ENCODE data around the gene KCNK4.
"Not testable (repeated sequence)": the region's sequence is repeated elsewhere in the genome, so short reads cannot be mapped to it uniquely, and the experiment has no call there.

KCNK4 gene

DNA sequence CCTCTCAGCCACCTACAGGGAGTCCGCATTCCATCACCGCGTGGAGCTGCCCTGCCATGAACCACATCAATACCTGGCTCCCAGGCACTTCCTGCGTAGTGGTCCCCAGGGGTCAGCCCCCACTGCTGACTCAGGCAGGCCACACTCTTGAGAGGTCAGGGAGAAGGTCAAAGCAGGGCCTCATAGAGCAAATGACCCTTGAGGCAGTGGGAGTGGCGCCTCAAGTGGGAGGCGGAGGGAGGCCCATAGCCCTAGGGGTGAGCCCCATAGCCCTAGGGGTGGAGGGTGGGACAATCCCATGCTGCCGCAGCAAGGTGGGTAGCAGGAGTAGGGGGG, 31.8 kb downstream of the KCNK4 start:
- Histone ChIP-seq H2AFZ (ENCODE audit: low read length) (no peak overlapping the region), H3K9me2 (replicated peaks; ENCODE audit: low read depth, low read length) (no peaks in the 10 kb centered on the region), H3K36me3 (ENCODE audit: insufficient read depth, low read length) (no peaks in the 10 kb centered on the region), H3K4me3 (ENCODE audit: low read length, poor library complexity, severe bottlenecking) (no peak overlapping the region), H3K4me2 (ENCODE audit: low read depth, low read length, poor library complexity, severe bottlenecking) (no peak overlapping the region), H3K9ac (ENCODE audit: low read depth, low read length, poor library complexity, severe bottlenecking) (no peak overlapping the region), H3K9me3 (ENCODE audit: insufficient read depth, low read depth, low read length) (no peaks in the 10 kb centered on the region), H3K27me3 (ENCODE audit: insufficient read depth, low read length, poor library complexity, severe bottlenecking) (no peaks in the 10 kb centered on the region), H4K20me1 (ENCODE audit: insufficient read depth, low read length, poor library complexity, severe bottlenecking) (no peaks in the 10 kb centered on the region), H3K79me2 (ENCODE audit: insufficient read depth, low read length) (peaks cover 24% of the 10 kb centered on the region), H3F3A (ENCODE audit: low read depth) (no peaks in the 10 kb centered on the region), H3K4me1 (ENCODE audit: insufficient read depth, low read length, poor library complexity, severe bottlenecking) (peaks cover 22% of the 10 kb centered on the region)
- no peak for TF ChIP-seq EZH2phosphoT487 (IDR thresholded peaks at IDR 0.05; ENCODE audit: borderline replicate concordance)
- TF ChIP-seq, protein P1, sequence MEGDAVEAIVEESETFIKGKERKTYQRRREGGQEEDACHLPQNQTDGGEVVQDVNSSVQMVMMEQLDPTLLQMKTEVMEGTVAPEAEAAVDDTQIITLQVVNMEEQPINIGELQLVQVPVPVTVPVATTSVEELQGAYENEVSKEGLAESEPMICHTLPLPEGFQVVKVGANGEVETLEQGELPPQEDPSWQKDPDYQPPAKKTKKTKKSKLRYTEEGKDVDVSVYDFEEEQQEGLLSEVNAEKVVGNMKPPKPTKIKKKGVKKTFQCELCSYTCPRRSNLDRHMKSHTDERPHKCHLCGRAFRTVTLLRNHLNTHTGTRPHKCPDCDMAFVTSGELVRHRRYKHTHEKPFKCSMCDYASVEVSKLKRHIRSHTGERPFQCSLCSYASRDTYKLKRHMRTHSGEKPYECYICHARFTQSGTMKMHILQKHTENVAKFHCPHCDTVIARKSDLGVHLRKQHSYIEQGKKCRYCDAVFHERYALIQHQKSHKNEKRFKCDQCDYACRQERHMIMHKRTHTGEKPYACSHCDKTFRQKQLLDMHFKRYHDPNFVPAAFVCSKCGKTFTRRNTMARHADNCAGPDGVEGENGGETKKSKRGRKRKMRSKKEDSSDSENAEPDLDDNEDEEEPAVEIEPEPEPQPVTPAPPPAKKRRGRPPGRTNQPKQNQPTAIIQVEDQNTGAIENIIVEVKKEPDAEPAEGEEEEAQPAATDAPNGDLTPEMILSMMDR (conservative IDR thresholded peaks at IDR 0.05; ENCODE audit: low read length): no peak

GRCh38 chr11:64323373-64323772, 32.3 kb downstream of the KCNK4 start:
- H3K27me3 ChIP-seq (ENCODE audit: insufficient read depth, low read length, poor library complexity, severe bottlenecking): no peaks in the 10 kb centered on the region
- no peaks in the 10 kb centered on the region for H4K20me1 ChIP-seq (ENCODE audit: insufficient read depth, low read length, poor library complexity, severe bottlenecking)
- H3K4me1 ChIP-seq (ENCODE audit: insufficient read depth, low read length, poor library complexity, severe bottlenecking): peaks cover 21% of the 10 kb centered on the region
- H3F3A ChIP-seq (ENCODE audit: low read depth): no peaks in the 10 kb centered on the region
- no peaks in the 10 kb centered on the region for H3K9me3 ChIP-seq (ENCODE audit: insufficient read depth, low read depth, low read length)
- H3K9me2 ChIP-seq (replicated peaks; ENCODE audit: low read depth, low read length): no peaks in the 10 kb centered on the region
- peaks cover 22% of the 10 kb centered on the region for H3K79me2 ChIP-seq (ENCODE audit: insufficient read depth, low read length)
- no peak overlapping the region for H3K9ac ChIP-seq (ENCODE audit: low read depth, low read length, poor library complexity, severe bottlenecking)
- no peaks in the 10 kb centered on the region for H3K36me3 ChIP-seq (ENCODE audit: insufficient read depth, low read length)
- H3K4me2 ChIP-seq (ENCODE audit: low read depth, low read length, poor library complexity, severe bottlenecking): no peak overlapping the region
- H2AFZ ChIP-seq (ENCODE audit: low read length): no peak overlapping the region
- TF ChIP-seq, protein P1 (conservative IDR thresholded peaks at IDR 0.05; ENCODE audit: low read length): no peak
- TF ChIP-seq EZH2phosphoT487 (IDR thresholded peaks at IDR 0.05; ENCODE audit: borderline replicate concordance): no peak
- H3K4me3 ChIP-seq (ENCODE audit: low read length, poor library complexity, severe bottlenecking): no peak overlapping the region

DNA sequence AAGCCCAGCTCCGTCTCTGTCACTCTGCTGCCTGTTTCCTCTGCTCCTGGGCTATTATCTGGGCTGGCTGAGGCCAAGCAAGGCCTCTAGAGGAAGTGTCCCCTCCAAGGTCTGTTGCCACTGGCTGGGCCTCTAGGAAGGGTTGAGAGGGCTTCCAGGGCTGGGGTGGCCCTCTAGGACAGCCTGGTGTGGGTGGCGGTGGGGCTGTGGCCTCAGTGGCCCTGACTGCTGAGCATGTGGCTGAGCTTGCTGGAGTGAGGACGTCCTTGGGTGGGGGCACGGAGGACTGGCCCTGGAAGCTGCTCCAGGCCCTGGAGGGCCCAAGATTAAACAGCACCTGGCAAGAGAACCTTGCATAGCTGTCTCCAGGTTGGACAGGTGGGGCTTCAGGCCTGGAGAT, 32.9 kb downstream of the KCNK4 start:
- H3K9me2 ChIP-seq (replicated peaks; ENCODE audit: low read depth, low read length); H3K4me2 ChIP-seq (ENCODE audit: low read depth, low read length, poor library complexity, severe bottlenecking); H3K9me3 ChIP-seq (ENCODE audit: insufficient read depth, low read depth, low read length); H3K9ac ChIP-seq (ENCODE audit: low read depth, low read length, poor library complexity, severe bottlenecking); H3K4me3 ChIP-seq (ENCODE audit: low read length, poor library complexity, severe bottlenecking); H3F3A ChIP-seq (ENCODE audit: low read depth); H3K27me3 ChIP-seq (ENCODE audit: insufficient read depth, low read length, poor library complexity, severe bottlenecking); H4K20me1 ChIP-seq (ENCODE audit: insufficient read depth, low read length, poor library complexity, severe bottlenecking); H3K36me3 ChIP-seq (ENCODE audit: insufficient read depth, low read length); H2AFZ ChIP-seq (ENCODE audit: low read length): not testable (repeated sequence)
- Histone ChIP-seq H3K4me1 (ENCODE audit: insufficient read depth, low read length, poor library complexity, severe bottlenecking) (peaks cover 17% of the 10 kb centered on the region), H3K79me2 (ENCODE audit: insufficient read depth, low read length) (peaks cover 16% of the 10 kb centered on the region)

DNA sequence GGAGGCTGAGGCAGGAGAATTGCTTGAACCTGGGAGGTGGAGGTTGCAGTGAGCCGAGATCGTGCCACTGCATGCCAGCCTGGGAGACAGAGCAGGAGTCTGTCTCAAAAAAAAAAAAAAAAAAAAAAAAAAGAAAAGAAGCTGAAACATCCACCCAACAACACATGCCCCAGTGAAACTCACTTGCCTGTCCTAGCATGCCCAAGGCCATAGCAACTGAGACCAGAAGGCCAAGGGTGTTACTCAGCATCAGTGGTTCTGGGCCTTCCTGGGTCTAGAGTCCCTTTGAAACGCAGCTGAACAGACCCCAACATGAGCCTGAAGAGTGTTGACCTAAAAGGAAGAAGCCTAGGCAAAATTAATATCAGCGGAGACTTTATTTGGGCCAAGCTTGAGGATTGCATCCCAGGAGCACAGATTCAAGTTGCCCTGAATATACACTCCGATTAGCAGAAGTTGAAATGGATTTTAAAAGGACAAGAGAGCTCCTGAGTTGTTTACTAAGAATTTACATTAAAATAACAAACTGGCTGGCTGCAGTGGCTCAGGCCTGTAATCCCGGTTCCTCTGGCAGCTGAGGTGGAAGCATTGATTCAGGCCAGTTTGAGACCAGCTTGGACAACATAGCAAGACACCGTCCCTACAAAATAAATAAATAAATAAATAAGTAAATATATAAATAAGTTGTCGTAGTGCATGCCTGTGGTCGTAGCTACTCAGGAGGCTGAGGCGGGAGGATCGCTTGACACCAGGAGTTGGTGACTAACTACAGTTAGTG, 33.8 kb downstream of the KCNK4 start:
- Histone ChIP-seq H3K4me2 (ENCODE audit: low read depth, low read length, poor library complexity, severe bottlenecking) (no peak overlapping the region), H3K9me3 (ENCODE audit: insufficient read depth, low read depth, low read length) (no peaks in the 10 kb centered on the region), H3F3A (ENCODE audit: low read depth) (no peaks in the 10 kb centered on the region), H3K36me3 (ENCODE audit: insufficient read depth, low read length) (no peaks in the 10 kb centered on the region), H3K27me3 (ENCODE audit: insufficient read depth, low read length, poor library complexity, severe bottlenecking) (no peaks in the 10 kb centered on the region), H3K9ac (ENCODE audit: low read depth, low read length, poor library complexity, severe bottlenecking) (no peak overlapping the region), H3K4me1 (ENCODE audit: insufficient read depth, low read length, poor library complexity, severe bottlenecking) (peaks cover 10% of the 10 kb centered on the region), H3K4me3 (ENCODE audit: low read length, poor library complexity, severe bottlenecking) (no peak overlapping the region), H4K20me1 (ENCODE audit: insufficient read depth, low read length, poor library complexity, severe bottlenecking) (no peaks in the 10 kb centered on the region), H2AFZ (ENCODE audit: low read length) (no peak overlapping the region), H3K9me2 (replicated peaks; ENCODE audit: low read depth, low read length) (no peaks in the 10 kb centered on the region), H3K79me2 (ENCODE audit: insufficient read depth, low read length) (peaks cover 7% of the 10 kb centered on the region; the same call in 1 of the 2 replicates)
- no peak for TF ChIP-seq EZH2phosphoT487 (IDR thresholded peaks at IDR 0.05; ENCODE audit: borderline replicate concordance)
- TF ChIP-seq, protein P1 (conservative IDR thresholded peaks at IDR 0.05; ENCODE audit: low read length): no peak

All from Loucy (cell line).